Esophagus muscularis mucosa (tissue), 4 donors: Measurements from ENCODE around the gene CNTFR. TPM values are rescaled to one million over a fixed set of nuclear protein-coding genes. Genes with fewer than 3 reads are reported as not detected.

Experiments used
- DNase-seq: peaks from one replicate; pipeline ENCODE4 v3.0.0-alpha.2; 2017; ENCODE audit errors: extremely low spot score
- H3K27ac ChIP-seq, 4 donors: fragments of 200-600 bp; sonication (generic); replicated peaks in 1 of 4; 1 replicate in 3 of 4; 2 replicates in 1 of 4; pipeline ENCODE4 v1.5.1; 2016 to 2019; ENCODE audit warnings: mild to moderate bottlenecking in 1 of 4
- H3K27me3 ChIP-seq, 4 donors: fragments of 200-600 bp; sonication (generic); one replicate each; pipeline versions ENCODE4 v1.5.1 to v1.6.0; 2016 to 2019
- H3K36me3 ChIP-seq, 4 donors: fragments of 200-600 bp; sonication (generic); one replicate each; pipeline ENCODE4 v1.5.1; 2016 to 2019
- H3K4me1 ChIP-seq, 4 donors: fragments of 200-600 bp; sonication (generic); one replicate each; pipeline ENCODE4 v1.5.1; 2016 to 2019
- H3K4me3 ChIP-seq, 4 donors: fragments of 200-600 bp; sonication (generic); 1 replicate in 2 of 4; 2 replicates in 2 of 4; pipeline ENCODE4 v1.5.1; 2016 to 2019; ENCODE audit warnings: mild to moderate bottlenecking in 4 of 4, moderate library complexity in 1 of 4
- H3K9me3 ChIP-seq, 4 donors: fragments of 200-600 bp; sonication (generic); 1 replicate in 3 of 4; 2 replicates in 1 of 4; pipeline ENCODE4 v1.5.1; 2016 to 2019
- CTCF ChIP-seq, 3 experiments: fragments of 200-600 bp in 2 of 3; fragments of 450-650 bp in 1 of 3; sonication (generic) in 2 of 3; IDR thresholded peaks; one replicate each; pipeline ENCODE4 v1.5.1; 2017 to 2019; ENCODE audit warnings: antibody characterized with exemption in 3 of 3, mild to moderate bottlenecking in 2 of 3, moderate library complexity in 1 of 3
- EP300 ChIP-seq: sonication (generic); formaldehyde crosslinking; IDR thresholded peaks from one replicate; pipeline ENCODE4 v1.6.1; 2017; ENCODE audit warnings: antibody characterized with exemption
- POLR2A ChIP-seq: fragments of 450-650 bp; IDR thresholded peaks from one replicate; pipeline ENCODE4 v1.6.1; 2017; ENCODE audit warnings: antibody characterized with exemption, moderate library complexity, mild to moderate bottlenecking, low read depth
- POLR2AphosphoS5 ChIP-seq, 2 donors: sonication (generic); formaldehyde crosslinking; IDR thresholded peaks; one replicate each; pipeline ENCODE4 v1.6.1; 2017; ENCODE audit warnings: antibody characterized with exemption in 2 of 2
- WGBS: methylation state at CpG from one replicate; pipeline ENCODE4 v1.1.5; 2018; 5-methylcytosine and 5-hydroxymethylcytosine counted together
- intact Hi-C: fragments of 100-400 bp; cut with DNase I; formaldehyde crosslinking; loops from one replicate; pipeline ENCODE4 v1.15.1; 2023
- total RNA-seq, 4 donors: library from RNA; depleted of rRNA; stranded (reverse); fragments of >200 nt; gene quantifications; one replicate each; pipeline versions ENCODE4 v1.1.0 to v1.2.1, GENCODE V29; 2016

CNTFR gene
- total RNA-seq, 4 donors from 2014 or later = 1.2 to 3.8 (median 2.7) TPM

- no peak overlapping the region for H3K4me3 ChIP-seq
- no peak for TF ChIP-seq POLR2AphosphoS5 (IDR thresholded peaks at IDR 0.05)
- no peak for TF ChIP-seq POLR2A
- no peak for TF ChIP-seq CTCF (IDR thresholded peaks at IDR 0.05)
- TF ChIP-seq EP300 = no peak
- H3K27me3 ChIP-seq = no peaks in the 10 kb centered on the region
- H3K36me3 ChIP-seq = no peaks in the 10 kb centered on the region
- 76% methylated on average over 2 of the region's 2 CpGs for WGBS
- no peak for DNase-seq
- H3K27ac ChIP-seq = no peak overlapping the region
- H3K4me1 ChIP-seq = peaks cover 8 to 16% (median 15%) of the 10 kb centered on the region in 4 donors
- intact Hi-C loops = no loop called here
- H3K9me3 ChIP-seq = no peaks in the 10 kb centered on the region
These were observed 63.5 kb downstream of the CNTFR start for GRCh38 chr9:34526026-34526425.

- 88% methylated on average over 3 of the region's 3 CpGs for WGBS
These were observed 65.2 kb downstream of the CNTFR start for GRCh38 chr9:34524349-34524748.

DNA sequence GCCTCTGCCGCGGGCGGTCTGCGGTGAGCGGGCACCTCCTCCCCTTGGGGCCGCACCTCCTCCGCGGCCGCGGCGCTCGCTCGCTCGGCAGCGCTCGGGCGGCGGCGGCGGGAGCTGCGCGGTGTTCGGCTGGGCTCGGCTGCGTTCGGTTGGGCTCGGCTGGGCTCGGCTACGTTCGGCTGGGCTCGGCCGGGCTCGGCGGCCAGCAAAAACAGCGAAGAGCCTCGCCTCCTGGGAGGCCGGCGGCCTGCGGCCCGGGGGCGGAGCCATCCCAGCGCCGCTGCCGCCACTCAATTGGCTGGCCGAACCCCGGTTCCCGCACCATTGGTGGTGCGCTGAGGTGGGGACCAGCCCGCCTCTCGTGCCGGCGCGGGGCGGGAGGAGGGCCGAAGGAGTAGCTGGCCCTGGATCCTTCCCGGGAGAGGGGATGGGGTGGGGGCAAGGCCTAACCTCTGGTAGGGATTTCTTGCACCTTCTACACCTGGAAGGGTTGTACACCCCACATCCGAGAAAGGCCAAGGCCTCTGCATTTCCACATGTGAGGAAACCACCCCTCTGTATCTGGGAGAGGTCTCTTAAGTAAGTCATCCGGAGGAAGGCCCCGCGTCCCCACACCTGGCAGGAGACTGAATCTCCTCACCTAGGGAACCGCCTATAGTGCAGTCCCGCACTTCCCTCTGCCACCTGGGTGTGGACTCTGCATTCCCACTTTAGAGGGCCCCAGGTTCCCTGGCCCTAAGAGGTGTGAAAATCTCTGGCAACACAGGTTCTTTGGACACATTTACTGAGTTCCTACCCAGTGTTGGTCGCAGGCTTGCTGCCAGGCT is 66.3 kb downstream of the CNTFR start, which contains the start of gene ENHO:
Gene ENHO, minus strand, starts transcription at position 20 of the 827 bp plus-strand sequence. CDS start 1,295 bp downstream, outside the sequence.
- Histone ChIP-seq H3K27ac (peak within 1 kb of the TSS; percentile 36 to 58 (median 54)), H3K9me3 (no peaks in the 10 kb centered on the region), H3K27me3 (no peaks in the 10 kb centered on the region), H3K36me3 (no peaks in the 10 kb centered on the region), H3K4me3 (peak within 1 kb of the TSS; percentile 56 to 64 (median 62)), H3K4me1 (peaks cover 8 to 16% (median 15%) of the 10 kb centered on the region in 4 donors)
- TF ChIP-seq CTCF (IDR thresholded peaks at IDR 0.05) = peak in 2 of 3 experiments; percentile 25 to 29
- no peak for TF ChIP-seq EP300
- TF ChIP-seq POLR2A = no peak
- peak; percentile 40 to 46 for TF ChIP-seq POLR2AphosphoS5 (IDR thresholded peaks at IDR 0.05)
- WGBS = 48% methylated on average over 7 of the region's 63 CpGs
- peak; percentile 96 for DNase-seq
- intact Hi-C loops = no loop called here

More at GRCh38 chr9:34524349-34524748, 65.2 kb downstream of the CNTFR start:
- no peak overlapping the region for H3K27ac ChIP-seq
- intact Hi-C loops = no loop called here
- TF ChIP-seq CTCF (IDR thresholded peaks at IDR 0.05) = no peak
- TF ChIP-seq POLR2AphosphoS5 (IDR thresholded peaks at IDR 0.05) = no peak
- H3K9me3 ChIP-seq = no peaks in the 10 kb centered on the region
- no peak for DNase-seq
- H3K4me1 ChIP-seq = peaks cover 8 to 16% (median 15%) of the 10 kb centered on the region in 4 donors
- H3K36me3 ChIP-seq = no peaks in the 10 kb centered on the region
- no peak overlapping the region for H3K4me3 ChIP-seq
- no peaks in the 10 kb centered on the region for H3K27me3 ChIP-seq

DNA sequence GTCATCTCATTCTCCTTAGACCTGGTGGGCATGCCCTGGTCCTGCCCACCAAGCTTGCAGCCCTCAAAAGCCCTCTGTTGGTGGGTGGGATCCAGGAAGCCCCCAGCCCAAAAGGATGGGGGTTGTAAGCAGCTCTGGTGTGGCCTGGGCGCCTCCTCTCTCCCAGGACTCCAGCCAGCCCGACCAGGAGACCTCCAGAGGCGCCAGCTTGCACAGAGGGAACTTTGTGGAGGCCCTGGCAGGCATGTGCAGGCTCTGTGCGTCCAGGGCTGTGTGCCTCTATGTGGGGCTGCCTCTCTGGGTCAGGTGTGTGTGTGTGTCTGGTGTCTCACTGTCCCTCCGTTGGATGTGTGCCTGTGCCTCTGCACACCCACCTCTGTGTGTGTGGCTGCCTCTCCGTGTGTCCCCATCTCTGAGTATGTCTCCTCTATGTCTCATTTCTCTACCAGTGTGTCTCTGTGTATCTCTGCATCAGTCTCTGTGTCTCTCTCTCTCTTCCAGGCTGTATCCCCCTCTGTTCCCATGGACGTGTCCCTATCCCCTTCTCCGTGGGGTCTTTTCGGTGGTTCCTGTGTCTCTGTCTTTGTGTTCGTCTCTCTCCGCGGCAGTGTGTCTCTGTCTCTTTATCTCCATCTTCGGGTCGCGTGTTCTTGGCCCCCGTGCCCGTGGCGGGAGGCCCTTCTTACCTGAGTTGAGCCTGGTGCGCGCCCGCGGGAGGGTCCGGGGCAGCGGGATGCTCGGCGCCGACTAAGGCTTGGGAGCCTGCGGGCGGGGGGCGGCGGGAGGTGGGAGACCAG is 67.2 kb downstream of the CNTFR start:
- Histone ChIP-seq H3K9me3 (no peaks in the 10 kb centered on the region), H3K27me3 (no peaks in the 10 kb centered on the region), H3K4me1 (peaks cover 8 to 16% (median 15%) of the 10 kb centered on the region in 4 donors), H3K36me3 (no peaks in the 10 kb centered on the region), H3K4me3 (peak overlapping the region; percentile 56 to 64 (median 62)), H3K27ac (peak overlapping the region; percentile 34 to 58 (median 54))
- intact Hi-C loops = no loop called here
- TF ChIP-seq EP300 (no peak), POLR2A (no peak), CTCF (IDR thresholded peaks at IDR 0.05) (no peak), POLR2AphosphoS5 (IDR thresholded peaks at IDR 0.05) (no peak)
- no peak for DNase-seq
- WGBS = 28% methylated on average over 22 of the region's 31 CpGs
